LNCAP (cell line): ENCODE measurements around the gene HBM.
"Not testable (repeated sequence)": the region's sequence is repeated elsewhere in the genome, so short reads cannot be mapped to it uniquely, and the experiment has no call there.

Source experiments
- TF ChIP-seq, protein P1 (sequence below): fragments of 450-650 bp; IDR thresholded peaks from 2 replicates; pipeline ENCODE4 v1.5.1; 2017; ENCODE audit warnings: mild to moderate bottlenecking

The HBM gene

DNA sequence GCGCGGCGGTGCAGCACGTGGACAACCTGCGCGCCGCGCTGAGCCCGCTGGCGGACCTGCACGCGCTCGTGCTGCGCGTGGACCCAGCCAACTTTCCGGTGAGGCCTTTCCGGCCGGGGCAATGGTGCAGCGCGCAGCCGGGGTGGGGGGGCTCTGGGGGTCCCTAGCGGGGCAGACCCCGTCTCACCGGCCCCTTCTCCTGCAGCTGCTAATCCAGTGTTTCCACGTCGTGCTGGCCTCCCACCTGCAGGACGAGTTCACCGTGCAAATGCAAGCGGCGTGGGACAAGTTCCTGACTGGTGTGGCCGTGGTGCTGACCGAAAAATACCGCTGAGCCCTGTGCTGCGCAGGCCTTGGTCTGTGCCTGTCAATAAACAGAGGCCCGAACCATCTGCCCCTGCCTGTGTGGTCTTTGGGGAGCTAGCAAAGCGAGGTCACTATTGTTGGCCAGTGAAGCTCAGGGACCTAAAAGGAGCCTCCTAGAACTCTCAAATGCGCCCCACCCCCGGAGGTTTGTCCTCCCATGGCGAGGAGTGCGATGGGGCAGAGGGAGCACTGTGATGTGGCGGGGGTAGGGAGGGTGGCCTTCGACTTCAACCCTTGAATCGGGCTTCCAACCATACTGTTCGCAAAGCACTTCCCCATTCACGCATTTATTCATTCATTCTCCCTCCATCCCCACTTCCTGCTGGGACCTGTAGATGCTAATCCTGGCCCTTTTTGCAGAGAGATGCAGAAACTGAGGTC is 770 bp downstream of the HBM start:
- TF ChIP-seq, protein P1, sequence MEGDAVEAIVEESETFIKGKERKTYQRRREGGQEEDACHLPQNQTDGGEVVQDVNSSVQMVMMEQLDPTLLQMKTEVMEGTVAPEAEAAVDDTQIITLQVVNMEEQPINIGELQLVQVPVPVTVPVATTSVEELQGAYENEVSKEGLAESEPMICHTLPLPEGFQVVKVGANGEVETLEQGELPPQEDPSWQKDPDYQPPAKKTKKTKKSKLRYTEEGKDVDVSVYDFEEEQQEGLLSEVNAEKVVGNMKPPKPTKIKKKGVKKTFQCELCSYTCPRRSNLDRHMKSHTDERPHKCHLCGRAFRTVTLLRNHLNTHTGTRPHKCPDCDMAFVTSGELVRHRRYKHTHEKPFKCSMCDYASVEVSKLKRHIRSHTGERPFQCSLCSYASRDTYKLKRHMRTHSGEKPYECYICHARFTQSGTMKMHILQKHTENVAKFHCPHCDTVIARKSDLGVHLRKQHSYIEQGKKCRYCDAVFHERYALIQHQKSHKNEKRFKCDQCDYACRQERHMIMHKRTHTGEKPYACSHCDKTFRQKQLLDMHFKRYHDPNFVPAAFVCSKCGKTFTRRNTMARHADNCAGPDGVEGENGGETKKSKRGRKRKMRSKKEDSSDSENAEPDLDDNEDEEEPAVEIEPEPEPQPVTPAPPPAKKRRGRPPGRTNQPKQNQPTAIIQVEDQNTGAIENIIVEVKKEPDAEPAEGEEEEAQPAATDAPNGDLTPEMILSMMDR, result no peak

DNA sequence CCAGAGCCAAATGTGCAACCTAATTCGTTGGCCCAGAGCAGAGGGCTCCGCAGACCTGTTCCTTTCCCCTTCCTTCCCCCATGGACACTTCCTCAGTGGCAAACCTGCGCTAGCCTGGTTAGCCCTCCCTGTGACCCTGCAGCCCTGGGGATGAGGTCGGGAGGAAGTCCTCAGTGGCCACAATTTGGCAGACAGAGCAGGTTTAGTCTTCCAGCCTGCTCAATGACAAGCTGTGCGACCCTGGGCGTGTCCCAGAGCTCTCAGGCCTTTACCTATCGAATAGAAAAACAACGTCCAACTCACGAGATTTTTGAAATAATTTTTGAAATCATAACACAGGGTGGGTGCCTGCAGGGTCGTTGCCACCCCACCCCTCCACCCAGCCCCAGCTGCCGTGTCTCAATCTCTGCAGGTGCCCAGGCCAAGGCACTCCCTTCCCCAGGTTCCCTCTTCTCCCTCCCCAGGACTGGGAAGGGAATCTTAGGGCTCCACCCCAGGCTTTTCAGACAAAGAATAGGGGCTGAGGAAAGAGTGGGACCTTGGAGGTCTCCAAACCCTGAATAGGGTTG is 1.4 kb downstream of the HBM start:
- TF ChIP-seq, protein P1, result no peak

DNA sequence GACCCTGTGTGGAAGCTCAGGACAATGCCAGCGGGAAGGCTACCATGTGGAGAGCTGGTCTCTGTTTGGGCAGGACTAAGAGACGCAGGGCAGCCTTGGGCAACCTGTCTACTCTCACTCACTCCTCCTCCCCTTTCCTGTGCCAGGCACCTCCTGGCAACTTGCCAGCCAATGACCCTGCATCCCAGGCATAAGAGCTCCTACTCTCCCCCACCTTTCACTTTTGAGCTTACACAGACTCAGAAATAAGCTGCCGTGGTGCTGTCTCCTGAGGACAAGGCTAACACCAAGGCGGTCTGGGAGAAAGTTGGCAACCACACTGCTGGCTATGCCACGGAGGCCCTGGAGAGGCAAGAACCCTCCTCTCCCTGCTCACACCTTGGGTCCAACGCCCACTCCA is 2.6 kb downstream of the HBM start:
- TF ChIP-seq, protein P1, result no peak

GRCh38 chr16:169014-169413 is 3.2 kb downstream of the HBM start:
- TF ChIP-seq, protein P1, result no peak

- TF ChIP-seq, protein P1, result no peak
Measured at GRCh38 chr16:170788-171187, 5.0 kb downstream of the HBM start.

GRCh38 chr16:172374-172941 is 6.7 kb downstream of the HBM start, which contains the start of gene HBA2:
HBA2 (plus strand) TSS chr16:172876; CDS start chr16:172913, 37 bp downstream.
- TF ChIP-seq, protein P1, result not testable (repeated sequence)

GRCh38 chr16:175011-175949 is 9.5 kb downstream of the HBM start:
- TF ChIP-seq, protein P1, result no peak
